Hepatocyte (in vitro differentiated cells): ENCODE results near the gene ZNF579. TPM values are rescaled to one million over a fixed set of nuclear protein-coding genes. Genes with fewer than 3 reads are reported as not detected.

ENCODE experiments used
- DNase-seq: peaks from one replicate; pipeline ENCODE4 v3.0.0-alpha.2; 2016; ENCODE audit warnings: low spot score
- H2AFZ ChIP-seq: fragments of 200-600 bp; sonication (generic); 2 replicates; pipeline ENCODE4 v1.6.0; 2016; ENCODE audit warnings: antibody characterized with exemption, mild to moderate bottlenecking
- H3K27ac ChIP-seq: fragments of 200-600 bp; sonication (generic); 2 replicates; pipeline ENCODE4 v1.5.1; 2016; ENCODE audit warnings: mild to moderate bottlenecking
- H3K27me3 ChIP-seq: fragments of 200-600 bp; sonication (generic); 2 replicates; pipeline ENCODE4 v1.6.1; 2016
- H3K36me3 ChIP-seq: fragments of 200-600 bp; sonication (generic); replicated peaks from 2 replicates; pipeline ENCODE4 v1.5.1; 2016; ENCODE audit warnings: low read depth; ENCODE audit not compliant: insufficient read depth
- H3K4me1 ChIP-seq: fragments of 200-600 bp; sonication (generic); 2 replicates; pipeline ENCODE4 v1.5.1; 2016; ENCODE audit warnings: mild to moderate bottlenecking, moderate library complexity; ENCODE audit not compliant: insufficient read depth
- H3K4me2 ChIP-seq: fragments of 200-600 bp; sonication (generic); 2 replicates; pipeline ENCODE4 v1.6.0; 2016
- H3K4me3 ChIP-seq: fragments of 200-600 bp; sonication (generic); 2 replicates; pipeline ENCODE4 v1.5.1; 2016; ENCODE audit warnings: mild to moderate bottlenecking
- H3K79me2 ChIP-seq: fragments of 200-600 bp; sonication (generic); 2 replicates; pipeline ENCODE4 v1.6.0; 2017; ENCODE audit warnings: mild to moderate bottlenecking
- H3K9me2 ChIP-seq: fragments of 200-600 bp; sonication (generic); replicated peaks from 2 replicates; pipeline ENCODE4 v1.6.0; 2017; ENCODE audit warnings: mild to moderate bottlenecking; ENCODE audit not compliant: insufficient read depth
- H3K9me3 ChIP-seq: fragments of 200-600 bp; sonication (generic); 2 replicates; pipeline ENCODE4 v1.5.1; 2016; ENCODE audit warnings: low read depth, mild to moderate bottlenecking
- H4K20me1 ChIP-seq: fragments of 200-600 bp; sonication (generic); 2 replicates; pipeline ENCODE4 v1.6.0; 2016; ENCODE audit warnings: mild to moderate bottlenecking; ENCODE audit not compliant: insufficient read depth, poor library complexity, severe bottlenecking
- EZH2 ChIP-seq: fragments of 200-600 bp; sonication (generic); IDR thresholded peaks from 2 replicates; pipeline ENCODE4 v1.6.1; 2016; ENCODE audit warnings: antibody characterized with exemption, mild to moderate bottlenecking, borderline replicate concordance
- EZH2phosphoT487 ChIP-seq: fragments of 200-600 bp; sonication (generic); IDR thresholded peaks from one replicate; pipeline ENCODE4 v1.6.1; 2018; ENCODE audit warnings: antibody characterized with exemption, mild to moderate bottlenecking, low read depth, moderate library complexity; ENCODE audit not compliant: unreplicated experiment, severe bottlenecking
- WGBS: methylation state at CpG from one replicate; pipeline ENCODE4 v1.1.6; 2016; ENCODE audit warnings: low lambda C conversion rate; ENCODE audit errors: missing lambda C conversion rate; 5-methylcytosine and 5-hydroxymethylcytosine counted together
- polyA plus RNA-seq: library from polyadenylated mRNA; unstranded; fragments of >200 nt; fragmentation: Nextera tagmentation; extraction: Ambion mirVana; gene quantifications from 2 replicates; pipeline ENCODE4 v1.2.1, GENCODE V29; 2016
- total RNA-seq: library from RNA; depleted of rRNA; stranded (reverse); fragments of >200 nt; gene quantifications from 2 replicates; pipeline ENCODE4 v1.2.3, GENCODE V29; 2014
- TF ChIP-seq, protein P1 (sequence below): fragments of 200-600 bp; sonication (generic); IDR thresholded peaks from 2 replicates; pipeline ENCODE4 v1.5.1; 2016; ENCODE audit warnings: antibody characterized with exemption, mild to moderate bottlenecking; ENCODE audit not compliant: poor library complexity

The ZNF579 gene
- total and polyA plus RNA-seq, 2 experiments from 2014 or later = 5.1 to 14.8 TPM

DNA sequence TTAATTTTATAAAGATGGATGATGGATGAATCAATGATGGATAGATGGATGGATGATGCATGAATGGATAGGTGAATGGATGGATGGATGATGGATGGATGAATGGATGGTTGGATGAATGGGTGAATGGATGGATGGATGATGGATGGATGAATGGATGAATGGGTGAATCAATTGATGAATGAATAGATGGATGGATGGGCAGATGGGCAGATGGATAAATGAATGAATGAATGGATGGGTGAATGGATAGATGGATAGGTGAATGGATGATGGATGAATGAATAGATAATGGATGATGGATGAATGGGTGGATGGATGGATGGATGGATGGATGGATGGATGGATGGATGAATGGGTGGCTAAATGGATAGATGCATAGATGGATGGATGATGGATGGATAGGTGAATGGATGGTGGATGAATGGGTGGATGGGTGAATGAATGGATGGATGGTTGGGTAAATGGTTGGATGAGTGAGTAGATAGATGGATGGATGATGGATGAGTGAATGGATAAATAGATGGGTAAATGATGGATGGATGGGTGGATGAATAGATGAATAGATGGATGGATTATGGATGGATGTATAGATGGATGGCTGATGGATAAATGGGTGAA is 12.8 kb downstream of the ZNF579 start:
- no peaks in the 10 kb centered on the region for H3K9me2 ChIP-seq
- no peaks in the 10 kb centered on the region for H3K36me3 ChIP-seq
- TF ChIP-seq, protein P1, sequence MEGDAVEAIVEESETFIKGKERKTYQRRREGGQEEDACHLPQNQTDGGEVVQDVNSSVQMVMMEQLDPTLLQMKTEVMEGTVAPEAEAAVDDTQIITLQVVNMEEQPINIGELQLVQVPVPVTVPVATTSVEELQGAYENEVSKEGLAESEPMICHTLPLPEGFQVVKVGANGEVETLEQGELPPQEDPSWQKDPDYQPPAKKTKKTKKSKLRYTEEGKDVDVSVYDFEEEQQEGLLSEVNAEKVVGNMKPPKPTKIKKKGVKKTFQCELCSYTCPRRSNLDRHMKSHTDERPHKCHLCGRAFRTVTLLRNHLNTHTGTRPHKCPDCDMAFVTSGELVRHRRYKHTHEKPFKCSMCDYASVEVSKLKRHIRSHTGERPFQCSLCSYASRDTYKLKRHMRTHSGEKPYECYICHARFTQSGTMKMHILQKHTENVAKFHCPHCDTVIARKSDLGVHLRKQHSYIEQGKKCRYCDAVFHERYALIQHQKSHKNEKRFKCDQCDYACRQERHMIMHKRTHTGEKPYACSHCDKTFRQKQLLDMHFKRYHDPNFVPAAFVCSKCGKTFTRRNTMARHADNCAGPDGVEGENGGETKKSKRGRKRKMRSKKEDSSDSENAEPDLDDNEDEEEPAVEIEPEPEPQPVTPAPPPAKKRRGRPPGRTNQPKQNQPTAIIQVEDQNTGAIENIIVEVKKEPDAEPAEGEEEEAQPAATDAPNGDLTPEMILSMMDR = no peak
- TF ChIP-seq EZH2phosphoT487 = no peak
- no peak for TF ChIP-seq EZH2
- H3K27me3 ChIP-seq = no peaks in the 10 kb centered on the region
- H3K4me1 ChIP-seq = peaks cover 2% of the 10 kb centered on the region
- H3K4me2 ChIP-seq = no peak overlapping the region
- H3K79me2 ChIP-seq = no peaks in the 10 kb centered on the region
- H2AFZ ChIP-seq = no peak overlapping the region
- no peak overlapping the region for H3K27ac ChIP-seq
- DNase-seq = no peak
- H3K9me3 ChIP-seq = no peaks in the 10 kb centered on the region
- H4K20me1 ChIP-seq = no peaks in the 10 kb centered on the region
- H3K4me3 ChIP-seq = no peak overlapping the region

DNA sequence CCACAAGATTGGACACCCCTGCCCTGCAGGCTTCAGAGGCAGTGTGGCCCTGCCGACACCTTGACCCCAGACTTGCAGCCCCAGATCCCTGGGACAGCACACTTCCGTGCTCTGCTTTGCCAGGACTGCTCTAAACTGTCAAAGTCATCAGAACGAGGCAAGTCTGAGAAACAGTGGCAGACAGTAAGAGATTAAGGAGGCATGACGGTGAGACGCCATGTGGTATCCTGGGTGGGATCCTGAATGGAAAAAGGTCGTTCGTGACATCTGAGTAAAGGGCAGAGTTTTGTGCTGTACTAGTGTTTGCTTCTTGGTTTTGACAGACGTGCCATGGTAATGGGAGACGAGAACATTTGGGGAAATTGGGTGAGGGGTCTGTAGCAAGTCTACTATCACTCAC is 13.8 kb downstream of the ZNF579 start:
- Histone ChIP-seq H3K79me2 (no peaks in the 10 kb centered on the region), H4K20me1 (no peaks in the 10 kb centered on the region), H3K4me1 (peaks cover 2% of the 10 kb centered on the region), H3K4me3 (no peak overlapping the region), H3K27me3 (no peaks in the 10 kb centered on the region), H3K36me3 (no peaks in the 10 kb centered on the region), H3K9me3 (no peaks in the 10 kb centered on the region), H3K9me2 (no peaks in the 10 kb centered on the region), H3K4me2 (no peak overlapping the region), H2AFZ (no peak overlapping the region), H3K27ac (no peak overlapping the region)
- TF ChIP-seq EZH2phosphoT487 (no peak), EZH2 (no peak)
- TF ChIP-seq, protein P1 = no peak
- DNase-seq = no peak
- 63% methylated on average over 9 of the region's 9 CpGs for WGBS

DNA sequence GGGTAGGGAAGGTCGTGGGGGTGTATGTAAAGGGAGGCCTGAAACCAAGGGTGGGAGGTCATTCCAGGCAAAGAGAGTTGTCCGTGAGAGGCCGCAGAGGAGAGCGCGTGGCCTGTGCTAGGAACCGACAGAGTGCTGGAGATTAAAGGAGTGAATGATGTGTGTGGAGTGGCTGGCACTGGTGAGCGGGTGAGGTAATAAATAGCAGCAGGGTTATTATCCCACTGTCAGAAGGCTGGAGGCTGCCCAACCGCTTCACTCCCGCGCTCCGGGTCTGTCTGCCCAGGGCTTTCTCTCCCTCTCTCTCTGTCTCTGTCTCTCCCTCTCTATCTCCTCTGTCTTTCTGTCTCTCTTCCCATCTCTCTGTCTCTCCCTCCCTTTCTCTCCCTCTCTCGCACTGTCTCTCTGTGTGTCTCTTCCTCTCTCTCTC is 17.4 kb downstream of the ZNF579 start:
- Histone ChIP-seq H3K4me1 (peaks cover 2% of the 10 kb centered on the region), H3K79me2 (no peaks in the 10 kb centered on the region), H3K27ac (peak overlapping the region; percentile 75), H3K4me3 (no peak overlapping the region), H3K27me3 (no peaks in the 10 kb centered on the region), H3K9me3 (no peaks in the 10 kb centered on the region), H2AFZ (no peak overlapping the region), H4K20me1 (no peaks in the 10 kb centered on the region), H3K9me2 (no peaks in the 10 kb centered on the region), H3K36me3 (no peaks in the 10 kb centered on the region), H3K4me2 (no peak overlapping the region)
- DNase-seq = peak; percentile 76
- WGBS = 49% methylated on average over 9 of the region's 12 CpGs
- TF ChIP-seq EZH2 = no peak

DNA sequence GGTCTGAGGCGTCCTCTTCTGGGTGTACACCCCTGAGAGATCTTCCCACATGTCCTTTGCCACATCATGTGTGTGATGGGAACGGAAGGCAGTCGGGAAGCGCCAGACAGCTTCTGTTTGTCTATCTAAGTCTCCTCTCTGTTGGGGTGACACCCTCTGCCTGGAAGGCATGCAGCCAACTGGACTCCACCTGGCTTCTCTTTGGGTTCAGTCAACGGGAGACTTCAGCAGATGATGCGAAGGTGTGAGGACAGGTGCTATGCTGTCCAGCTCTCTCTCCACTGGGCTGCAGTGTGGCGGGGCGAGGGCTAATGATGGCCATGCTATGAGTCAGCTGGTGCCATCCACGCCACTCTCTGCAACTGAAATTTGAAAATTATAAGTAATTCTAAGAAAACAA is 21.0 kb downstream of the ZNF579 start:
- TF ChIP-seq EZH2 (no peak), EZH2phosphoT487 (no peak)
- TF ChIP-seq, protein P1 = no peak
- H3K36me3 ChIP-seq = no peaks in the 10 kb centered on the region
- WGBS = 83% methylated on average over 8 of the region's 9 CpGs

More for the DNA sequence above, 21.0 kb downstream of the ZNF579 start:
- Histone ChIP-seq H3K27me3 (no peaks in the 10 kb centered on the region), H3K9me3 (no peaks in the 10 kb centered on the region), H2AFZ (no peak overlapping the region), H3K9me2 (no peaks in the 10 kb centered on the region), H3K4me2 (no peak overlapping the region), H4K20me1 (no peaks in the 10 kb centered on the region), H3K79me2 (no peaks in the 10 kb centered on the region), H3K27ac (no peak overlapping the region), H3K4me1 (peaks cover 2% of the 10 kb centered on the region), H3K4me3 (no peak overlapping the region)
- DNase-seq = no peak
